HG03521 (cell line): ENCODE measurements around the gene C7orf25.

Experiments
- ATAC-seq: cut with Tn5 transposase; IDR thresholded peaks from one replicate; pipeline ENCODE4 v1.9.1; 2021; ENCODE audit warnings: mild to moderate bottlenecking, moderate library complexity; ENCODE audit not compliant: unreplicated experiment

The C7orf25 gene

DNA sequence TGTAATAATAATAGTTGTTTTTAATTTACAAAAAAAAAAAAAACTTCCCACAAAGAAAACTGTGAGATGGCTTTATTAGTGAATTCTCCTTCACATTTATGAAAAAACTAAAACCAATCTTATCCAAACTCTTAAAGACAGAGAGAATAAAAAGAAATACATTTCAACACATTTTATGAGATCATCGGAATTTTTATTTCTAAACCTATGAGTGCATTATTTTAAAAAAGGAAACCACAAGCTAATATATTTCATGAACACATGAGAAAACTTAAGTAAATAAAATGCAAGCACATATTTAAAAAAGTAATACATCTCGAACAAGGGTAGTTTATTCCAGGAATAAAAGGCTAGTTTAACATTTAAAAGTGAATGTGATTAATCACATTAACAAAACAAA lies 31.5 kb downstream of the C7orf25 start:
- ATAC-seq: no peak

GRCh38 chr7:42878303-42878702 lies 33.6 kb downstream of the C7orf25 start:
- no peak for ATAC-seq

DNA sequence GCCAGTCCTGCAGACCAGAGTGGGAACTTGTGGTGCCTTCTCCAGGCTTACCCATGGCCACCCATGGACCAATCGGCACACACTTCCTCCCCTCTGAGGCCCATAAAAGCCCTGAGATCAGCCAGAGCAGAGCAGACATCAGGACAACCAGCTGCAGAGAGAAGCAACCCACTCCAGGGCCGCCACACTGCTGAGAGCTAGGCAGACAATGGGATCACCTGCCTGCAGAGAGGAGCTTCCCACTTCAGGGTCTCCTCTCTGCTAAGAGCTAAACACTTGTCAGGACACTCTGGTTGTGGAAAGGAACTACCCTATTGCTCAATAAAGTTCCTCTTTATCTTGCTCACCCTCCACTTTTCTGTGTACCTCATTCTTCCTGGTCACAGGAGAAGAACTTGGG lies 34.0 kb downstream of the C7orf25 start:
- ATAC-seq: no peak

DNA sequence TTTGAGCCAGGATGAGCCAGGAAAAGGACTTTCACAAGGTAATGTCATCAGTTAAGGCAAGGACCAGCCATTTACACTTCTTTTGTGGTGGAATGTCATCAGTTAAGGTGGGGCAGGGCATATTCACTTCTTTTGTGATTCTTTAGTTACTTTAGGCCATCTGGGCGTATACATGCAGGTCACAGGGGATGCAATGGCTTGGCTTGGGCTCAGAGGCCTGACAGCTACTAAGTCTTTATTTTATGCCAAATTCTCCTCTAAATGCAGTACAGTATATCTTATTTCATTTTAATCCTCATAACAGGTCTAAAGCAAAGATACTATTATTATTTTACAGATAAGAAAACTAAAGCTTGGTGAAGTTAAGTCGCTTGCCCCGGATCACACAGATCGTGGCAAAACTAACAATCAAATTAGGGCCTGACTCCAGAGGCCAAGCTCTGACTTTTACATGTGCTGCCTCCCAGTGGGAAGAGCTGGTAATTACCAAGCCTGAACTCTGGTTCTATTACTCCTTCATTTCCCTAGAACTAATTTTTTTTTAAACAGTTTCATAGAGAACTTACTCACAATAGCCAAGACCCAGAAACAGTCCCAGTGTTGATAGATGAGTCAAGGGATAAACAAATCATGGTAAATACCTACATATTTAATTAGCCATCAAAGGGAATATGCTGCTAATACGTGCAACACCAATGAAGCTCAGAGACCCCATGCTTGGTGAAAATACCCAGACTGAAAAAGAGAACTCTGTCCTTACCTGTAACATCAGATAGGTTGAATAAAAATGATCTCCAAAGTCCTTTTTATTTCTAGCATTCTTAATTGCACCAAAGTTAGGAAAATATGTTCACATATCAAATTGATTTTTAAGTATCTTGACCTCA lies 35.4 kb downstream of the C7orf25 start:
- ATAC-seq: peak; percentile 78

- ATAC-seq: peak; percentile 95
Measured at GRCh38 chr7:42869131-42870020, 42.5 kb downstream of the C7orf25 start.

DNA sequence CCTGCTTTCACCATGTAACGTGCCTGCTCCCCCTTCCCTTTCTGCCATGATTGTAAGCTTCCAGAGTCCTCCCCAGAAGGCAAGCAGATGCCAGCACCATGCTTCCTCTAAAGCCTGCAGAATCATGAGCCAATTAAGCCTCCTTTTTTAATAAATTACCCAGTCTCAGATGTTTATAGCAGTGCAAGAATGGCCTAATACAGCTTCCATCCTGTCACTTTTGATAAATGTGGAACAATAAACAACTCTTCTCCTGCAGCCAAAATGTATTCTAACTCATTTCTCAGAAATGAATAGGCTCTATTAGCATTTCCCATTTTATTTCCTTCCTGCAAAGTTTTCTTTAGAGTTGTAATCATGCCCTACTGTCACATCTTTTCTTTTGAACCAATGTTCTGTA lies 43.4 kb downstream of the C7orf25 start:
- ATAC-seq: no peak
